GM21717 (cell line): Measurements from ENCODE around the gene SCNM1.
A peak's percentile ranks its signal among the peaks of the same experiment; 100 is the strongest.

Experiments
- ATAC-seq: cut with Tn5 transposase; IDR thresholded peaks from one replicate; pipeline ENCODE4 v1.9.1; 2021; ENCODE audit warnings: mild to moderate bottlenecking, moderate library complexity; ENCODE audit not compliant: unreplicated experiment

The SCNM1 gene

GRCh38 chr1:151165738-151166504 lies at the start of gene SCNM1, which contains the start of gene LYSMD1:
TSS of gene SCNM1 (plus strand) at chr1:151166144. CDS start at chr1:151166153, 9 bp downstream.
TSS of gene LYSMD1 (minus strand) at chr1:151165902. CDS start at chr1:151165258, 644 bp downstream.
- peak; percentile 74 for ATAC-seq

GRCh38 chr1:151124763-151125403 lies 41.1 kb upstream of the SCNM1 start:
- ATAC-seq = no peak

GRCh38 chr1:151128800-151129199 lies 37.1 kb upstream of the SCNM1 start:
- ATAC-seq = no peak

DNA sequence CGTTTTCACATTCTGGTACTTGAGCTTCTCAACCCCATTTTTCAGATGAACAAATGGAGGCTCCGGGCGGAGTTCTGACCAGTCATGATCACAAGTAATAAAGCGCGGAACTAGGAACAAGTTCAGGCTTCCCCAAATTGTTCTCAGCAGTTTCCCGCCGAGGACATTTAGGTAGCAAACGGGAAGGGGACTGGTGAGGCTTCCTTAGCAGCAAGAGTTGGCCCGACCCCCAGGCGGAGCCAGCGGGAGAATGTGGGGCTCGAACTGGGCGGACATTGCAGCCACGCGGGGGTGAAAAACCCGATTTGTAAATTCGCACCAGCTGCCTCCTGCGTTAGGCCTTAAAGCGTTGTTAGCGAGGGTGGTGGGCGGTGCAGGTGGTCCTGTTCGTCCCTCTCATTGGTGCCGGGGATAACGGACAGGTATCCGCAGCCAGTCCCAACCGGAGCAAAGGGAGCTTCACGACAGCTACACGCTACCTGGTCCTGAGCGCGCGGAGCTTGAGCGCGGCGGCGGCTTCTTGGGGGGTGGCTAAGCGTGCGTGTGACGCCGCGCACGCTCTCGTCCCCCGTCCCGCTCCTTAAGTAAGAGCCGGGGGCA lies 34.9 kb upstream of the SCNM1 start:
- peak; percentile 52 for ATAC-seq

GRCh38 chr1:151131701-151132334 lies 34.1 kb upstream of the SCNM1 start:
- ATAC-seq = no peak

GRCh38 chr1:151132335-151133017 lies 33.5 kb upstream of the SCNM1 start:
- no peak for ATAC-seq

GRCh38 chr1:151133018-151133806 lies 32.7 kb upstream of the SCNM1 start:
- no peak for ATAC-seq

DNA sequence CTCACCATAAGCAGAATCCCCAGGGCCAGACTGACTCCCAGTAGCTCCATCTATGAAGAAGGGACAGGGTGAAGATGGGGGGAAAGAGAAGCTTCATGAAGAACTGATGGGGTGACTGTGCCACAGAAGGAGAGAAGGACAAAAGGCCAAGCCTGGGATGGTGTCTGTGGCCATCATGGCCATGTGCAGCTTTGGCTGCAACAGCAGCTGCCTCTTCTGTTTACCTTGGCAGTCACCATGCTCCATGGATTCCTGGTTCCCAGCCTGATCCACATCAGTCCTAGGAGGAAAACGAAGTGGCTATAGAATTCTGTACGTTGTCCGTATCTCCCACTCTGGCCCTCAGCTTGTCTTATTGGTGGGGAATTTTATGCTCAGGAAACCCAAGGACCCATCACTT lies 31.5 kb upstream of the SCNM1 start:
- ATAC-seq = no peak

DNA sequence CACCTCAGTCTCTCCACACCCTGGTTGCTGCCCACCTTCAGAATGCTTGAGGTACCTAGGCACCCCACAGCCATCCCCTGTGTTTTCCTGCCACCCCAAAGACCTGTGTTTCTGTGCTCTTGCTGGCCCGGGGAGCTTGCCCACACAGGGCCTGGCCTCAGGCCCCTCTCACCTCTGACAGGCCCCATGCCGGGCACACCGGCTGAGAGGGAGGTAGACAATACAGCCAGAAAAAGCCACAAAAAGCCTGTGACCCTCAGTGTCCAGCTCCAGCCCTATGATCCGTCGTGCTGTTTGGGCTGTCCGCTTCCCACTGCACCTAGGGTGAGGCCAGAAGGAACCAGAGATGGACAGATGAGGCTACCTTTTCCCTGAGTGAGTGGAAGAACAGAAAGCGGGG lies 31.0 kb upstream of the SCNM1 start:
- ATAC-seq = no peak

DNA sequence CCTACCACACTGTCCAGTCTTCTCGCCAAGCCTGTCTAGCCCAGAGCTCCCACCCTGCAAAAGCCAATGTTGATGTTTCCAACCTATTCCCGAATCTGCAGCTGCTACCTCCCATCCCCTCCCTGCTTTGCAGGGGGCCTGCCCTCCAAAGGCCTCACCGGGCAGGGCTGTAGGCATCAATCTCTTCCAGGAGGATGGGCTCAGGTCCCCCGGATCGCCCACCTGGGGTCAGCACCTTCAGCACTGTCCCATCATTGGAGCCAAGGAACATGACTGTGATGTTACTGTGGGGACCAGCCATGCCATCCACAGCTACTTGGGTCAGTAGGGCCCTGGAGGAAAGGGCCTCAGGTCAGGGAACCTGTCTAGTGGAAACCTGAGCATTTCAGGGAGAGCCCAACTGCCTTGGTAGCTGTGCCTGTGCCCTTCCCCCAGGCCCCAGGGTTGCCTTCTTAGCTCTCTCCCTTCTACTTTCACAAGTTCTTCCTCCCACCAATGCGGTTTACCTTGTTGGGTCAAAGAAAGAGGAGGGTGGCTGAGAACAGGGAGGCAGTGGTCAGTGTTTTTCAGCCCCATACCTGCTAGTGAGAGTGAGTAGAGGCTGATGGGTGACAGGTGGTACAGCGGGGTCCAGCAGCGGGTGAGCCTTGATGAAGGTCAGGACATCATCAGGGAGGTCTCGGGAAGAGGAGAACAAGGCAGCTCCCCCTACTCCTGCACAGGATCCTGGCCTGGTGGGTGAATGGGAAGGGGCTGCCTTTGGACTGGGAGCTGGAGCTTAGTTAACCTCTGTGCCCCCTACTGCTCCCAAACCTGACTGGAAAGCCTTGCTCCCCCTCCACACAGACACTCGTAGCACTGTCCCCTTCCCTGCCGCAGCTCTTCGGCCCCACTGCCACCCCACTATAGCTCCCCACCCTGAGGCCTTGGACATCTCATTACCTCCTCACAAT lies 30.2 kb upstream of the SCNM1 start:
- no peak for ATAC-seq

DNA sequence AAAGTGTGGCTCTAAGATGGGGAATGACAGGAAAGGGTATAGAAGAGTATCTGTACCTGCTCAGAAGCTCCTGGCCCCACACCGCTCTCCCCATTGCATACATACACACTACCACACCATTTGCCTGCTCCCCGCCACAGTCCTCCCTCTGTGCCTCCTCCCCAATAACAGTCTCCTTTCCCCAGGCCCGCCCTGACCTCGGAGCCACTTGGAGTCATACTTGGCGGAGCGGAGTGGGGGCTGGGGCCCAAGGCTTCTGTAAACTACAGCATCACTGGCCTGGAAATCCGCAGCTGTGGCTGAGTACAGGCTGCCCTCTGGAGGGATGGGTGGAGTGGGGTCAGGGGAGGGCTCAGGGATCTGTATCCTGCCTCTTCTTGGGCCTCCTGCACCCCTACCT lies 28.2 kb upstream of the SCNM1 start:
- ATAC-seq = no peak

- no peak for ATAC-seq
Measured at GRCh38 chr1:151142411-151143056, 23.4 kb upstream of the SCNM1 start.

- no peak for ATAC-seq
Measured at GRCh38 chr1:151143057-151143435, 22.9 kb upstream of the SCNM1 start.

DNA sequence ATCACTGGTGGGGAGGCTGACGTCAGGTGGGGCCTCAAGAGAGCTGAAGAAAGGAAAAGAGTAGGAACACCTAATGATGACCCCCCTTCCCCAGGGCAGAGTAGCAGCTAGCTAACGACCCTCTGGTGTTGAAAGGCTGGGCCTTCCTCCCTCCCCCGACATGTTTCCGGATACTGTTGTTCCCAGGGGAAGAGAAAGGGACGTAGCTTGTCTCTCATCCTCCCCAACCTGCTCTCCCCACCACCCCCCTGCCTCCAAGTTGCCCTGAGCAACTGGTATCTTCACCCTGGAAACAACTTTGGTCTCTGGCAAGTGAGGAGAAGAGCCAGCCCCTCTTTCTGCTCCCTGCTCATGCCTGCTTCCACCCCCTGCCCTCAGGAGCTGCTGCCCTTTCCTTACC lies 22.0 kb upstream of the SCNM1 start:
- no peak for ATAC-seq

DNA sequence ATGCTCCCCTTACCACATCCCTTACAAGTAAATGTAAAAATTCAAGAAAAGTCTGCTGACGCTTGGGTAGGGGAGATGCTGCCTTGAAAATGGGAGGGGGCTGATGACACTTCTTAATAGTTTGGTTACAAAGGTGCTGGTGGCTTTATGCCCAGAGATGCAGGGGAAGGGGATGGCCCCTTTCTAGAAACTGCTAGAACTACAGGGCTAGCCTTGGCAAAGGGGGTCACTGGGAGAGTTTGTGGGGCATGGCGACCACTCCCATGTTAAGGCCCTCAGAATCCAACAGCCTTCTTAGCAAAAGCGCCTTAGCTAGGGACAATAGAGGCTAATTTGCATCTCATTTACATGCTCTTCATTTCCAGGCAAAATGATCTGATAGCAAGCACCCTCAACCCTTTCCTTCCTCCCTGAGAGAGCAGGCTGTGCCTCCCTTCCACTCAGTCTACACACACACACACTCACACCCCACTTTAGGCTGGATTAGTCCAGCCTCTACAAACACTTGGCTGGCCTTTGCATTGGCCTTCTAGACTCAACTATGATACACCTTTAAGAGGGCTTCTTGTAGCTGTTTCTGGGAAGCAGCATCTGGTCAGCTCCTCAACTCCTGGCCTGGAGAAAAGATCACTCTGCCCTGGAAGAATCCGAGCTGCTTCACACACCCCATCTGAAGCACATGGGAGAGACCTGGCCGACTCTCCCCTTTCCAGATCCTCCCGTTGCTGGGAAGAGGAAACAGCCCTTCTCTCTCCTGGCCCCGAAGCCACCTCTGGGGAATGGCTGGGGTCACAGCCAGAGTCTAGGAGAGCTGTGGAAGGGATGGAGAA lies 21.3 kb upstream of the SCNM1 start:
- ATAC-seq = no peak

DNA sequence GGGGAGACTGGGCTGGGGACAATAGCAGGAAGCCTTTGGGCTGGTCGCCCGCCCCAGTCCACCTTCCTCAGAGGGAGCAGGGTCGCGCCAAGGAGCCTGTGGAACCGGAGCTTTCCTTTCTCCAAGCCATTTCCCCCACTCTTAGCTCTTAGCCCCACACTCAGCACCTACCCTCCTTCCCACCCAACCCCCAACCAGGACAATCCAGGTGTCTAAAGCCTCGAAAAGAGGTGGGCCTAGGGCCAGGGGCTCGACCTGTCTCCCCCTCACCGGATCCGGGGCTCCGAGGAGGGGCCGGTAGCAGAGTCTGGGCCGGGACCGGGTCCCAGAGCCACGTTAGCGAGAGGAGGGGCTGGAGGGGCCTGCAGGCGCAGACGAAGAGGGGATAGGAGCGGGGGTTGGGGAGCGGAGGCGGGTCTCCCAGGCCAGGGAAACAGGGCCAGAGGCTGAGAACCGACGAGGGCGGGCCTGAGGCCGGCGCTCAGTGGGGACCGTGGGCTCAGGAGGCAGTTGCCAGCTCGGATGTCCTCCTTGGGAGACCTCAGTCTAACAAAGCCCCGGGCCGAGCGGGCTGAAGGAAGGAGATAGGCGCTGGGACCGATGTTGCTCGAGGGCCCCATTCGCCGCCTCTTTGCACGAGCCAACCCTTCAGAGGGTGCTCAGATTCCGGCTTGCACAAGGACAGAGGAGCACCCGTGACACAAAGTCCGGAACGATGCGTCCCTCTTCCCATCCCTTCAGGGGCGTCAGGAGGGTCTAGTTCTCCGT lies 20.5 kb upstream of the SCNM1 start:
- ATAC-seq = no peak

DNA sequence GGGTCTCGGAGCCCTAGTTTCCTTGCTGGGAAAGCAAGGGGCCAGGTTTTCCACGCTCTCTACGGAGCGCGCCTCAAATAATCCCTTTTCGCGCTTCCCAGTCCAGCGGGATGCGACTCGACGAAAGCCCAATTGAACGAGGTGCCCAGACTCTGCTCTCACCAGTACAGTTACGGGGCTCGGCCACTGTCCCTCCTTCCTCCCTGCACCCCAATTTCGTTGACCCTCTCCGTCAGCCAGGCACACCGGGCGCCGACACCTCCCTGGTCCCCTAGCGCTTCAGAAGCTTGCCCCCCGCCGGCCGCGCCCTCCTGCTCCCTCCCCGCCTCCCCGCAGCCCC lies 19.9 kb upstream of the SCNM1 start:
- no peak for ATAC-seq
